K562 (cell line): ENCODE measurements around the gene ADSS1. TPM values are rescaled to one million over a fixed set of nuclear protein-coding genes. Genes with fewer than 3 reads are reported as not detected.

ENCODE experiments used
- ATF1 ChIP-seq, 2 experiments: fragments of 450-650 bp in 1 of 2; IDR thresholded peaks; 2 replicates each; pipeline ENCODE4 v1.6.1; 2016; ENCODE audit warnings: missing compliant biosample characterization in 1 of 2, missing genetic modification characterization in 1 of 2
- BCL6 ChIP-seq: fragments of 250-450 bp; sonication (Bioruptor Pico); IDR thresholded peaks from 2 replicates; pipeline ENCODE4 v1.4.0; 2020
- CLOCK ChIP-seq: fragments of 250-450 bp; sonication (Bioruptor Pico); IDR thresholded peaks from 2 replicates; pipeline ENCODE4 v1.4.0; 2020; ENCODE audit warnings: mild to moderate bottlenecking, moderate library complexity, borderline replicate concordance
- CREB5 ChIP-seq: fragments of 250-450 bp; sonication (Bioruptor Pico); IDR thresholded peaks from 2 replicates; pipeline ENCODE4 v1.5.0; 2020; ENCODE audit warnings: mild to moderate bottlenecking
- E2F1 ChIP-seq: sonication (generic); formaldehyde crosslinking; IDR thresholded peaks from 2 replicates; pipeline ENCODE4 v1.8.1; 2023; ENCODE audit warnings: mild to moderate bottlenecking, missing genetic modification reagents, moderate library complexity
- GATAD2A ChIP-seq: fragments of 450-650 bp; IDR thresholded peaks from 2 replicates; pipeline ENCODE4 v1.6.1; 2017
- GTF2F1 ChIP-seq: IDR thresholded peaks from 2 replicates; pipeline ENCODE4 v1.6.1; 2011; ENCODE audit warnings: low read depth, low read length, improper control_type of control experiment
- HBP1 ChIP-seq: fragments of 450-650 bp; formaldehyde crosslinking; IDR thresholded peaks from 2 replicates; pipeline ENCODE4 v1.4.0; 2022; ENCODE audit warnings: missing genetic modification characterization
- HDAC1 ChIP-seq, 2 experiments: fragments of 450-650 bp; IDR thresholded peaks; 2 replicates each; pipeline ENCODE4 v1.6.1; 2016 to 2017; ENCODE audit warnings: inconsistent platforms in 1 of 2, mild to moderate bottlenecking in 1 of 2, moderate library complexity in 1 of 2
- HMBOX1 ChIP-seq: sonication (generic); IDR thresholded peaks from 2 replicates; pipeline ENCODE4 v1.6.1; 2016
- HSF4 ChIP-seq: fragments of 250-450 bp; sonication (Bioruptor Pico); IDR thresholded peaks from 2 replicates; pipeline ENCODE4 v2.1.2; 2022; ENCODE audit warnings: mild to moderate bottlenecking, moderate library complexity, borderline replicate concordance
- KDM4B ChIP-seq, 2 experiments: fragments of 450-650 bp in 1 of 2; sonication (generic) in 1 of 2; IDR thresholded peaks; 2 replicates each; pipeline ENCODE4 v1.6.1; 2016 to 2017; ENCODE audit warnings: borderline replicate concordance in 2 of 2, antibody characterized with exemption in 1 of 2, low read depth in 1 of 2, mild to moderate bottlenecking in 1 of 2
- MEIS2 ChIP-seq: fragments of 450-650 bp; IDR thresholded peaks from 2 replicates; pipeline ENCODE4 v1.6.1; 2014; ENCODE audit warnings: mild to moderate bottlenecking; ENCODE audit not compliant: partially characterized antibody
- NFRKB ChIP-seq: fragments of 450-650 bp; IDR thresholded peaks from 2 replicates; pipeline ENCODE4 v1.6.1; 2016; ENCODE audit warnings: low read depth
- NRF1 ChIP-seq, 2 experiments: fragments of 450-650 bp; IDR thresholded peaks in 1 of 2; conservative IDR thresholded peaks in 1 of 2; 2 replicates each; pipeline ENCODE4 v1.6.1; 2014; ENCODE audit warnings: mild to moderate bottlenecking in 2 of 2
- SMARCA4 ChIP-seq: fragments of 450-650 bp; IDR thresholded peaks from 2 replicates; pipeline ENCODE4 v1.6.1; 2016
- THAP7 ChIP-seq: fragments of 250-450 bp; sonication (Bioruptor Pico); IDR thresholded peaks from 2 replicates; pipeline ENCODE4 v1.5.0; 2021
- ZNF134 ChIP-seq: fragments of 250-450 bp; sonication (Bioruptor Pico); conservative IDR thresholded peaks from 2 replicates; pipeline ENCODE4 v1.4.0; 2020
- ZNF512 ChIP-seq: IDR thresholded peaks from 2 replicates; pipeline ENCODE4 v1.6.1; 2016; ENCODE audit warnings: missing genetic modification characterization, missing compliant biosample characterization
- polyA plus RNA-seq, 8 experiments: library from polyadenylated mRNA; depleted of rRNA in 4 of 8; stranded (reverse) in 5 of 8; unstranded in 3 of 8; fragments of >200 nt; fragmentation: Nextera tagmentation in 2 of 8; fragmentation: Illumina TruSeq in 1 of 8; extraction: Ambion mirVana in 2 of 8; extraction: Trizol in 1 of 8; gene quantifications; 2 replicates each; pipeline versions ENCODE4 v1.2.1 to v1.2.3, GENCODE V29; 2011 to 2014; ENCODE audit warnings: inconsistent platforms in 1 of 8, missing spikeins in 1 of 8
- total RNA-seq, 7 experiments: library from RNA; depleted of rRNA in 6 of 7; stranded (reverse); fragments of >200 nt in 6 of 7; fragmentation: Illumina TruSeq in 2 of 7; extraction: Trizol in 2 of 7; gene quantifications; 2 replicates each; pipeline versions ENCODE4 v1.2.1 to v1.2.3, GENCODE V29; 2011 to 2021; ENCODE audit warnings: low replicate concordance in 1 of 7

The ADSS1 gene
- total and polyA plus RNA-seq, 9 of the 15 experiments (the other 6 are each of a cell fraction or from before 2014, with no cell fraction given) = 0.53 to 5.9 (median 3.9) TPM

- TF ChIP-seq CLOCK = no peak
- no peak for TF ChIP-seq HSF4 (CRISPR knock-in tag)
- peak; percentile 39 for TF ChIP-seq MEIS2
- no peak for TF ChIP-seq NFRKB
- TF ChIP-seq E2F1 (CRISPR knock-in tag) = no peak
- no peak for TF ChIP-seq ZNF134 (CRISPR knock-in tag)
- TF ChIP-seq ZNF512 (tag) = no peak
- TF ChIP-seq HMBOX1 = no peak
- peak; percentile 83 for TF ChIP-seq SMARCA4
- TF ChIP-seq ATF1 (CRISPR knock-in tag; IDR thresholded peaks at IDR 0.05) = no peak
- TF ChIP-seq ATF1 (tag; IDR thresholded peaks at IDR 0.05) = peak; percentile 80
- TF ChIP-seq NRF1 (conservative IDR thresholded peaks at IDR 0.05 in 1 of 2, IDR thresholded peaks at IDR 0.05 in 1 of 2) = peak; percentile 36 to 61; a peak in 3 of 4 replicates
- no peak for TF ChIP-seq THAP7 (CRISPR knock-in tag)
- no peak for TF ChIP-seq KDM4B (IDR thresholded peaks at IDR 0.05; ENCODE audit: borderline replicate concordance in 2 of 2, low read depth in 1 of 2)
- no peak for TF ChIP-seq CREB5
- TF ChIP-seq BCL6 (CRISPR knock-in tag) = no peak
- peak in 1 of 2 experiments; percentile 63; a peak in 1 of 4 replicates for TF ChIP-seq HDAC1 (IDR thresholded peaks at IDR 0.05)
- TF ChIP-seq GTF2F1 = no peak
- TF ChIP-seq GATAD2A = 0 out of 2 replicates have a peak, but pooled peaks have one; percentile 56
- TF ChIP-seq HBP1 (CRISPR knock-in tag) = no peak
Measured at GRCh38 chr14:104700747-104701217, 23.2 kb upstream of the ADSS1 start (continued).
